WTC11 (cell line): ENCODE results near the gene CIZ1. TPM values are rescaled to one million over a fixed set of nuclear protein-coding genes. Genes with fewer than 3 reads are reported as not detected.

Experiments used
- ATAC-seq: fragments of 200-7000 bp; cut with Tn5 transposase; 2 replicates; pipeline ENCODE4 v1.10.0; 2021; ENCODE audit warnings: mild to moderate bottlenecking, moderate library complexity
- CTCF ChIA-PET: fragments of 300-600 bp; sonication (Branson Sonifier 250); formaldehyde crosslinking; loops from one replicate; lab custom pipeline; 2021; ENCODE audit warnings: antibody characterized with exemption; lab: Charles Lee
- POLR2A ChIA-PET: fragments of 350-600 bp; sonication (Branson Sonifier 250); formaldehyde crosslinking; loops from one replicate; lab custom pipeline; 2021; ENCODE audit warnings: antibody characterized with exemption; lab: Charles Lee
- DNase-seq: peaks from one replicate; pipeline ENCODE4 v3.0.0; 2021; ENCODE audit warnings: low spot score
- H3K27ac Mint-ChIP-seq: 2 replicates; pipeline ENCODE4 v1.8.0; 2021; ENCODE audit warnings: mixed read lengths
- H3K27me3 Mint-ChIP-seq: 2 replicates; pipeline ENCODE4 v1.8.0; 2021; ENCODE audit warnings: low read depth, mild to moderate bottlenecking, moderate library complexity, mixed read lengths
- H3K36me3 Mint-ChIP-seq: 2 replicates; pipeline ENCODE4 v1.8.0; 2021; ENCODE audit warnings: mixed read lengths
- H3K4me1 Mint-ChIP-seq: 2 replicates; pipeline ENCODE4 v1.8.0; 2022; ENCODE audit warnings: mixed read lengths
- H3K4me3 Mint-ChIP-seq: 2 replicates; pipeline ENCODE4 v1.8.0; 2021; ENCODE audit warnings: mild to moderate bottlenecking, moderate library complexity, mixed read lengths
- H3K9me3 Mint-ChIP-seq: 2 replicates; pipeline ENCODE4 v1.8.0; 2021; ENCODE audit warnings: mixed read lengths
- FOXP1 ChIP-seq: sonication (generic); formaldehyde crosslinking; IDR thresholded peaks from 2 replicates; pipeline ENCODE4 v1.8.0; 2022; ENCODE audit warnings: missing genetic modification reagents, mild to moderate bottlenecking, moderate library complexity, borderline replicate concordance
- MLX ChIP-seq: sonication (generic); formaldehyde crosslinking; IDR thresholded peaks from 2 replicates; pipeline ENCODE4 v1.8.1; 2023; ENCODE audit warnings: mild to moderate bottlenecking, missing genetic modification reagents, moderate library complexity
- total RNA-seq: library from RNA; stranded (reverse); gene quantifications from 3 replicates; pipeline ENCODE4 v1.2.3, GENCODE V29; 2021
- TF ChIP-seq, protein P1 (sequence below): sonication (generic); formaldehyde crosslinking; IDR thresholded peaks from 2 replicates; pipeline ENCODE4 v1.8.0; 2022; ENCODE audit warnings: mild to moderate bottlenecking, missing genetic modification reagents
- TF ChIP-seq, protein P2 (sequence below): sonication (generic); formaldehyde crosslinking; IDR thresholded peaks from 2 replicates; pipeline ENCODE4 v1.8.1; 2023; ENCODE audit warnings: mild to moderate bottlenecking, missing genetic modification reagents, borderline replicate concordance
- TF ChIP-seq, protein P3 (sequence below): sonication (generic); formaldehyde crosslinking; IDR thresholded peaks from 2 replicates; pipeline ENCODE4 v1.8.0; 2023; ENCODE audit warnings: missing genetic modification reagents, mild to moderate bottlenecking, borderline replicate concordance
- TF ChIP-seq, protein P4 (sequence below): sonication (generic); formaldehyde crosslinking; IDR thresholded peaks from 2 replicates; pipeline ENCODE4 v1.8.1; 2023; ENCODE audit warnings: mild to moderate bottlenecking, moderate library complexity, missing genetic modification reagents

Gene CIZ1
- total RNA-seq, 1 experiment from 2014 or later: 90.2 TPM

GRCh38 chr9:128204858-128205257, 13.5 kb upstream of the CIZ1 start:
- Mint-ChIP-seq H3K4me1 (peaks cover 24% of the 10 kb centered on the region), H3K36me3 (no peaks in the 10 kb centered on the region), H3K27ac (no peak overlapping the region), H3K27me3 (no peaks in the 10 kb centered on the region), H3K4me3 (peak overlapping the region; percentile 76), H3K9me3 (no peaks in the 10 kb centered on the region)
- CTCF ChIA-PET: interaction anchor here (1.0 to 2.0 kb wide), 2 partner anchors 13 to 14 kb away, joined by 3 to 23 read pairs; partner anchors contain the start of gene CIZ1
- ATAC-seq (no peak), DNase-seq (no peak)
- TF ChIP-seq, protein P1, sequence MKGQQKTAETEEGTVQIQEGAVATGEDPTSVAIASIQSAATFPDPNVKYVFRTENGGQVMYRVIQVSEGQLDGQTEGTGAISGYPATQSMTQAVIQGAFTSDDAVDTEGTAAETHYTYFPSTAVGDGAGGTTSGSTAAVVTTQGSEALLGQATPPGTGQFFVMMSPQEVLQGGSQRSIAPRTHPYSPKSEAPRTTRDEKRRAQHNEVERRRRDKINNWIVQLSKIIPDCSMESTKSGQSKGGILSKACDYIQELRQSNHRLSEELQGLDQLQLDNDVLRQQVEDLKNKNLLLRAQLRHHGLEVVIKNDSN (CRISPR knock-in tag): peak; percentile 59
- TF ChIP-seq MLX (CRISPR knock-in tag): no peak
- POLR2A ChIA-PET: interaction anchor here (0.5 to 1.2 kb wide), 2 partner anchors 14 to 50 kb away, joined by 3 to 5 read pairs; no protein-coding TSS in a partner anchor

DNA sequence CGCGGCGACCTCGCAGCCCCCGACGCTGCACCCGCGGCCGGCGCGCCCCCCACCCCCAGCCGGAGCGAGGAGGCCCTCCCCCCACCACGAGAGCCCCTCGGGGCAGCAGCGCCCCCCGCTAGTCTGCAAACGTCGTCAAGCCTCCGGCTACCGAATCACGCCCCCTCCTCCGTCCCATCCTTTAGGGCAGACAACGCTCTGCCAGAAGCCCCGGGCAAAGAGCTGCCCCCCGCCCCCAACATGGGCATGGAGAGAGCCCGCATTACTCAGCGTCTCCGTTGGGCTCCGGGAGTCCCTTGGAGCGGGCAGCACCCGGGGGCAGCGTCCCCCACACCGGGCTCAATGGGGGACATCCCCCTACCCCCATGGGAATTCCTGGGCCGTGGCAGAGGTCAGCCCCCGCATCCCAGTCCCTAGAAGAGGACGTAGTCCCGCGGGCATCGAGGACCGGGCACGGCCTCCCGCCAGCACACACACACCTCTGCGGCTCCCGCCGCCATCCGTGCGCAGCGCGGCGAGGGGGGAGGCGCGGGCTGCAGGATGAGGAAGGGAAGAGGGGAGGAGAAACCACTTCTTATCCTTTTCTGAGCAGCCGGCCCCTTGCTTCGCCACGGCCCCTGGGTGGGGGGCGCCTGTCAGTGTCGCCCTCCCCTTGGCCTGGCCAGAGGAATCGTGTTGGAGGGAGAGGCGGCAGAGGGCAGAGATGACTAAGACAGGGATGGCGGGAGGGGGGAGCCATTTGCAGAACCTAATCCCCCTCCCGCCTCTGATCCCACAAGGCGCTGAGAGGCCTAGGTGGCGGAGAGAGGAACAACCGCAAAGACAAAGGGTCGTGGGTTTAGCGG, 12.6 kb upstream of the CIZ1 start:
- CTCF ChIA-PET: interaction anchor here (0.6 to 2.0 kb wide), 20 partner anchors 8 to 441 kb away, joined by 3 to 23 read pairs (median 4); partner anchors contain the start of genes BBLN, CERCAM and CIZ1
- peak; percentile 55 for DNase-seq
- H3K9me3 Mint-ChIP-seq: no peaks in the 10 kb centered on the region
- no peak overlapping the region for H3K27ac Mint-ChIP-seq
- POLR2A ChIA-PET: no interaction called here
- H3K4me1 Mint-ChIP-seq: peaks cover 24% of the 10 kb centered on the region
- no peaks in the 10 kb centered on the region for H3K27me3 Mint-ChIP-seq
- TF ChIP-seq, protein P2, sequence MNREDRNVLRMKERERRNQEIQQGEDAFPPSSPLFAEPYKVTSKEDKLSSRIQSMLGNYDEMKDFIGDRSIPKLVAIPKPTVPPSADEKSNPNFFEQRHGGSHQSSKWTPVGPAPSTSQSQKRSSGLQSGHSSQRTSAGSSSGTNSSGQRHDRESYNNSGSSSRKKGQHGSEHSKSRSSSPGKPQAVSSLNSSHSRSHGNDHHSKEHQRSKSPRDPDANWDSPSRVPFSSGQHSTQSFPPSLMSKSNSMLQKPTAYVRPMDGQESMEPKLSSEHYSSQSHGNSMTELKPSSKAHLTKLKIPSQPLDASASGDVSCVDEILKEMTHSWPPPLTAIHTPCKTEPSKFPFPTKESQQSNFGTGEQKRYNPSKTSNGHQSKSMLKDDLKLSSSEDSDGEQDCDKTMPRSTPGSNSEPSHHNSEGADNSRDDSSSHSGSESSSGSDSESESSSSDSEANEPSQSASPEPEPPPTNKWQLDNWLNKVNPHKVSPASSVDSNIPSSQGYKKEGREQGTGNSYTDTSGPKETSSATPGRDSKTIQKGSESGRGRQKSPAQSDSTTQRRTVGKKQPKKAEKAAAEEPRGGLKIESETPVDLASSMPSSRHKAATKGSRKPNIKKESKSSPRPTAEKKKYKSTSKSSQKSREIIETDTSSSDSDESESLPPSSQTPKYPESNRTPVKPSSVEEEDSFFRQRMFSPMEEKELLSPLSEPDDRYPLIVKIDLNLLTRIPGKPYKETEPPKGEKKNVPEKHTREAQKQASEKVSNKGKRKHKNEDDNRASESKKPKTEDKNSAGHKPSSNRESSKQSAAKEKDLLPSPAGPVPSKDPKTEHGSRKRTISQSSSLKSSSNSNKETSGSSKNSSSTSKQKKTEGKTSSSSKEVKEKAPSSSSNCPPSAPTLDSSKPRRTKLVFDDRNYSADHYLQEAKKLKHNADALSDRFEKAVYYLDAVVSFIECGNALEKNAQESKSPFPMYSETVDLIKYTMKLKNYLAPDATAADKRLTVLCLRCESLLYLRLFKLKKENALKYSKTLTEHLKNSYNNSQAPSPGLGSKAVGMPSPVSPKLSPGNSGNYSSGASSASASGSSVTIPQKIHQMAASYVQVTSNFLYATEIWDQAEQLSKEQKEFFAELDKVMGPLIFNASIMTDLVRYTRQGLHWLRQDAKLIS: no peak
- TF ChIP-seq FOXP1 (CRISPR knock-in tag): peak; percentile 63; the same call in 1 of the 2 replicates
- TF ChIP-seq, protein P3, sequence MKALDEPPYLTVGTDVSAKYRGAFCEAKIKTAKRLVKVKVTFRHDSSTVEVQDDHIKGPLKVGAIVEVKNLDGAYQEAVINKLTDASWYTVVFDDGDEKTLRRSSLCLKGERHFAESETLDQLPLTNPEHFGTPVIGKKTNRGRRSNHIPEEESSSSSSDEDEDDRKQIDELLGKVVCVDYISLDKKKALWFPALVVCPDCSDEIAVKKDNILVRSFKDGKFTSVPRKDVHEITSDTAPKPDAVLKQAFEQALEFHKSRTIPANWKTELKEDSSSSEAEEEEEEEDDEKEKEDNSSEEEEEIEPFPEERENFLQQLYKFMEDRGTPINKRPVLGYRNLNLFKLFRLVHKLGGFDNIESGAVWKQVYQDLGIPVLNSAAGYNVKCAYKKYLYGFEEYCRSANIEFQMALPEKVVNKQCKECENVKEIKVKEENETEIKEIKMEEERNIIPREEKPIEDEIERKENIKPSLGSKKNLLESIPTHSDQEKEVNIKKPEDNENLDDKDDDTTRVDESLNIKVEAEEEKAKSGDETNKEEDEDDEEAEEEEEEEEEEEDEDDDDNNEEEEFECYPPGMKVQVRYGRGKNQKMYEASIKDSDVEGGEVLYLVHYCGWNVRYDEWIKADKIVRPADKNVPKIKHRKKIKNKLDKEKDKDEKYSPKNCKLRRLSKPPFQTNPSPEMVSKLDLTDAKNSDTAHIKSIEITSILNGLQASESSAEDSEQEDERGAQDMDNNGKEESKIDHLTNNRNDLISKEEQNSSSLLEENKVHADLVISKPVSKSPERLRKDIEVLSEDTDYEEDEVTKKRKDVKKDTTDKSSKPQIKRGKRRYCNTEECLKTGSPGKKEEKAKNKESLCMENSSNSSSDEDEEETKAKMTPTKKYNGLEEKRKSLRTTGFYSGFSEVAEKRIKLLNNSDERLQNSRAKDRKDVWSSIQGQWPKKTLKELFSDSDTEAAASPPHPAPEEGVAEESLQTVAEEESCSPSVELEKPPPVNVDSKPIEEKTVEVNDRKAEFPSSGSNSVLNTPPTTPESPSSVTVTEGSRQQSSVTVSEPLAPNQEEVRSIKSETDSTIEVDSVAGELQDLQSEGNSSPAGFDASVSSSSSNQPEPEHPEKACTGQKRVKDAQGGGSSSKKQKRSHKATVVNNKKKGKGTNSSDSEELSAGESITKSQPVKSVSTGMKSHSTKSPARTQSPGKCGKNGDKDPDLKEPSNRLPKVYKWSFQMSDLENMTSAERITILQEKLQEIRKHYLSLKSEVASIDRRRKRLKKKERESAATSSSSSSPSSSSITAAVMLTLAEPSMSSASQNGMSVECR (CRISPR knock-in tag): peak; percentile 54; the same call in 1 of the 2 replicates
- TF ChIP-seq, protein P4, sequence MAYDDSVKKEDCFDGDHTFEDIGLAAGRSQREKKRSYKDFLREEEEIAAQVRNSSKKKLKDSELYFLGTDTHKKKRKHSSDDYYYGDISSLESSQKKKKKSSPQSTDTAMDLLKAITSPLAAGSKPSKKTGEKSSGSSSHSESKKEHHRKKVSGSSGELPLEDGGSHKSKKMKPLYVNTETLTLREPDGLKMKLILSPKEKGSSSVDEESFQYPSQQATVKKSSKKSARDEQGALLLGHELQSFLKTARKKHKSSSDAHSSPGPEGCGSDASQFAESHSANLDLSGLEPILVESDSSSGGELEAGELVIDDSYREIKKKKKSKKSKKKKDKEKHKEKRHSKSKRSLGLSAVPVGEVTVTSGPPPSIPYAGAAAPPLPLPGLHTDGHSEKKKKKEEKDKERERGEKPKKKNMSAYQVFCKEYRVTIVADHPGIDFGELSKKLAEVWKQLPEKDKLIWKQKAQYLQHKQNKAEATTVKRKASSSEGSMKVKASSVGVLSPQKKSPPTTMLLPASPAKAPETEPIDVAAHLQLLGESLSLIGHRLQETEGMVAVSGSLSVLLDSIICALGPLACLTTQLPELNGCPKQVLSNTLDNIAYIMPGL (CRISPR knock-in tag): peak; percentile 24
- peak; percentile 56 for ATAC-seq
- H3K36me3 Mint-ChIP-seq: no peaks in the 10 kb centered on the region
- H3K4me3 Mint-ChIP-seq: peak overlapping the region; percentile 76
